HCT116 (cell line): ENCODE results near the gene MAPKAP1. TPM values are rescaled to one million over a fixed set of nuclear protein-coding genes. Genes with fewer than 3 reads are reported as not detected.

Experiments used
- ATAC-seq: fragments of 200-7000 bp; cut with Tn5 transposase; 2 replicates; pipeline ENCODE4 v1.9.1; 2020; ENCODE audit warnings: mild to moderate bottlenecking, moderate library complexity
- BruUV-seq: library from RNA; stranded (reverse); fragments of 400-500 nt; replicated peaks from 2 replicates; lab custom pipeline; 2021; lab: Mats Ljungman, UMichigan
- CTCF ChIA-PET: fragments of 300-600 bp; sonication (Branson Sonifier 250); formaldehyde crosslinking; loops from one replicate; lab custom pipeline; 2021; ENCODE audit warnings: antibody characterized with exemption; lab: Charles Lee
- POLR2A ChIA-PET: fragments of 300-600, 350-600 bp; sonication (Branson Sonifier 250); formaldehyde crosslinking; loops from one replicate; lab custom pipeline; 2021; ENCODE audit warnings: antibody characterized with exemption; lab: Charles Lee
- RAD21 ChIA-PET, 2 experiments: fragments of 300-600 bp; sonication (Branson Sonifier 250); formaldehyde crosslinking; loops; one replicate each; lab custom pipeline; 2023; ENCODE audit warnings: low total read pairs in 2 of 2; ENCODE audit not compliant: uncharacterized antibody in 2 of 2, unreplicated experiment in 2 of 2, low non-redundant PET in 1 of 2; lab: Charles Lee
- DNase-seq: peaks from one replicate; pipeline ENCODE4 v3.0.0-alpha.2; 2010; ENCODE audit warnings: low read depth, low spot score
- H2AFZ ChIP-seq: fragments of 200-600 bp; shearing (Covaris generic), sonication (generic); 2 replicates; pipeline ENCODE4 v1.6.1; 2017; ENCODE audit warnings: low read depth, mixed run types, mixed read lengths, antibody characterized with exemption, low read length; ENCODE audit not compliant: poor library complexity, severe bottlenecking
- H3K27ac ChIP-seq: 2 replicates; pipeline ENCODE4 v1.5.1; 2012; ENCODE audit warnings: low read depth, low read length
- H3K27me3 ChIP-seq: fragments of 200-600 bp; sonication (generic); 2 replicates; pipeline ENCODE4 v1.6.1; 2016; ENCODE audit warnings: mixed run types, low read length, mixed read lengths; ENCODE audit not compliant: insufficient read depth
- H3K36me3 ChIP-seq, 2 experiments: fragments of 200-500 bp in 1 of 2; fragments of 200-600 bp in 1 of 2; sonication (Bioruptor generic) in 1 of 2; sonication (generic) in 1 of 2; 2 replicates each; pipeline versions ENCODE4 v1.5.1 to v1.6.1; 2014 to 2016; ENCODE audit warnings: low read length in 2 of 2, inconsistent platforms in 1 of 2, mixed read lengths in 1 of 2, mixed run types in 1 of 2; ENCODE audit not compliant: insufficient read depth in 2 of 2, control insufficient read depth in 1 of 2
- H3K4me1 ChIP-seq, 2 experiments: fragments of 200-600 bp in 1 of 2; sonication (generic) in 1 of 2; 2 replicates each; pipeline versions ENCODE4 v1.5.1 to v1.6.1; 2012 to 2017; ENCODE audit warnings: low read length in 2 of 2, inconsistent platforms in 1 of 2, mild to moderate bottlenecking in 1 of 2, mixed read lengths in 1 of 2, mixed run types in 1 of 2, moderate library complexity in 1 of 2; ENCODE audit not compliant: insufficient read depth in 2 of 2, control insufficient read depth in 1 of 2
- H3K4me2 ChIP-seq: fragments of 200-600 bp; sonication (generic); 2 replicates; pipeline ENCODE4 v1.6.1; 2017; ENCODE audit warnings: mixed run types, low read length, mixed read lengths
- H3K4me3 ChIP-seq, 2 experiments: fragments of 200-600 bp in 1 of 2; sonication (generic) in 1 of 2; replicated peaks in 1 of 2; 2 replicates each; pipeline ENCODE4 v1.5.1; 2011 to 2016; ENCODE audit warnings: low read length in 2 of 2, control low read depth in 1 of 2, low read depth in 1 of 2, mild to moderate bottlenecking in 1 of 2, mixed read lengths in 1 of 2, mixed run types in 1 of 2
- H3K79me2 ChIP-seq: fragments of 200-600 bp; sonication (generic); 2 replicates; pipeline ENCODE4 v1.6.1; 2017; ENCODE audit warnings: mild to moderate bottlenecking, mixed run types, low read length, moderate library complexity, mixed read lengths; ENCODE audit not compliant: insufficient read depth
- H3K9ac ChIP-seq: fragments of 200-600 bp; sonication (generic); 2 replicates; pipeline ENCODE4 v1.6.1; 2016; ENCODE audit warnings: low read length, mixed read lengths
- H3K9me2 ChIP-seq: fragments of 200-600 bp; sonication (generic), shearing (Covaris generic); 2 replicates; pipeline ENCODE4 v1.6.1; 2017; ENCODE audit warnings: mixed run types, mild to moderate bottlenecking, moderate library complexity; ENCODE audit not compliant: insufficient read depth
- H3K9me3 ChIP-seq, 2 experiments: fragments of 200-500 bp in 1 of 2; fragments of 200-600 bp in 1 of 2; sonication (Bioruptor generic) in 1 of 2; sonication (generic) in 1 of 2; 2 replicates each; pipeline ENCODE4 v1.6.1; 2014 to 2017; ENCODE audit warnings: low read length in 2 of 2, mixed read lengths in 2 of 2, inconsistent platforms in 1 of 2, low read depth in 1 of 2, mild to moderate bottlenecking in 1 of 2, mixed run types in 1 of 2, moderate library complexity in 1 of 2; ENCODE audit not compliant: control insufficient read depth in 1 of 2, insufficient read depth in 1 of 2
- H4K20me1 ChIP-seq: fragments of 200-600 bp; sonication (generic), shearing (Covaris generic); 2 replicates; pipeline ENCODE4 v1.6.1; 2017; ENCODE audit warnings: mixed run types, mild to moderate bottlenecking, moderate library complexity; ENCODE audit not compliant: insufficient read depth
- ATF3 ChIP-seq: IDR thresholded peaks from 2 replicates; pipeline ENCODE4 v1.6.1; 2012
- CEBPB ChIP-seq: IDR thresholded peaks from 2 replicates; pipeline ENCODE4 v1.6.1; 2012; ENCODE audit warnings: low read depth
- CTCF ChIP-seq, 3 experiments: fragments of 200-600 bp in 1 of 3; sonication (generic) in 1 of 3; IDR thresholded peaks in 2 of 3; conservative IDR thresholded peaks in 1 of 3; 2 replicates each; pipeline ENCODE4 v1.5.1; 2012 to 2017; ENCODE audit warnings: low read depth in 2 of 3, low read length in 2 of 3, antibody characterized with exemption in 1 of 3, borderline replicate concordance in 1 of 3, control low read depth in 1 of 3, mild to moderate bottlenecking in 1 of 3, mixed read lengths in 1 of 3, mixed run types in 1 of 3, moderate library complexity in 1 of 3; ENCODE audit not compliant: insufficient read depth in 1 of 3
- ELF1 ChIP-seq: IDR thresholded peaks from 2 replicates; pipeline ENCODE4 v1.6.1; 2012; ENCODE audit warnings: low read depth, borderline replicate concordance
- EZH2phosphoT487 ChIP-seq: fragments of 200-600 bp; IDR thresholded peaks from 2 replicates; pipeline ENCODE4 v1.6.1; 2018; ENCODE audit warnings: antibody characterized with exemption, borderline replicate concordance
- FOSL1 ChIP-seq: IDR thresholded peaks from 2 replicates; pipeline ENCODE4 v1.6.1; 2012; ENCODE audit warnings: low read depth
- JUND ChIP-seq: IDR thresholded peaks from 2 replicates; pipeline ENCODE4 v1.6.1; 2012
- MAX ChIP-seq: IDR thresholded peaks from 2 replicates; pipeline ENCODE4 v1.6.1; 2012
- POLR2A ChIP-seq: IDR thresholded peaks from 2 replicates; pipeline ENCODE4 v1.7.0; 2011; ENCODE audit warnings: borderline replicate concordance; ENCODE audit not compliant: insufficient read depth, insufficient read length; ENCODE audit errors: extremely low read depth
- POLR2AphosphoS5 ChIP-seq: IDR thresholded peaks from 2 replicates; pipeline ENCODE4 v1.6.1; 2011; ENCODE audit warnings: mild to moderate bottlenecking, low read depth, low read length, moderate library complexity
- RAD21 ChIP-seq: IDR thresholded peaks from 2 replicates; pipeline ENCODE4 v1.6.1; 2012; ENCODE audit warnings: low read depth, mild to moderate bottlenecking
- REST ChIP-seq: IDR thresholded peaks from 2 replicates; pipeline ENCODE4 v1.6.1; 2012; ENCODE audit warnings: low read depth
- SIN3A ChIP-seq: IDR thresholded peaks from 2 replicates; pipeline ENCODE4 v1.6.1; 2012; ENCODE audit warnings: low read depth
- SRF ChIP-seq: IDR thresholded peaks from 2 replicates; pipeline ENCODE4 v1.6.1; 2012; ENCODE audit warnings: low read depth
- TCF7L2 ChIP-seq: IDR thresholded peaks from 2 replicates; pipeline ENCODE4 v1.7.0; 2011; ENCODE audit warnings: borderline replicate concordance, inconsistent platforms; ENCODE audit not compliant: insufficient read depth, insufficient read length; ENCODE audit errors: extremely low read depth
- ZBTB33 ChIP-seq: IDR thresholded peaks from 2 replicates; pipeline ENCODE4 v1.6.1; 2011; ENCODE audit warnings: mild to moderate bottlenecking, low read length, moderate library complexity; ENCODE audit not compliant: insufficient replicate concordance; ENCODE audit errors: extremely low read depth
- ZFX ChIP-seq: fragments of 450-650 bp; IDR thresholded peaks from 2 replicates; pipeline ENCODE4 v1.6.1; 2017
- intact Hi-C: fragments of 100-400 bp; cut with micrococcal nuclease; formaldehyde crosslinking; loops from 2 replicates; pipeline ENCODE4 v1.10.0; 2022
- total RNA-seq: library from RNA; stranded (reverse); gene quantifications from one replicate; pipeline ENCODE4 v1.2.1, GENCODE V29; 2021; ENCODE audit not compliant: unreplicated experiment

MAPKAP1 gene
- total RNA-seq, 1 experiment from 2014 or later, result 72.5 TPM

GRCh38 chr9:125554726-125555125, 152.3 kb downstream of the MAPKAP1 start:
- no peaks in the 10 kb centered on the region for H3K36me3 ChIP-seq
- H3K4me2 ChIP-seq, result no peak overlapping the region
- H4K20me1 ChIP-seq, result no peaks in the 10 kb centered on the region
- no peak overlapping the region for H2AFZ ChIP-seq
- POLR2A ChIA-PET, result no interaction called here
- no peaks in the 10 kb centered on the region for H3K27me3 ChIP-seq
- H3K4me3 ChIP-seq, result no peak overlapping the region
- no peaks in the 10 kb centered on the region for H3K4me1 ChIP-seq
- no peak overlapping the region for H3K27ac ChIP-seq
- no peak for TF ChIP-seq ELF1
- TF ChIP-seq POLR2A, result no peak
- TF ChIP-seq SRF, result no peak
- TF ChIP-seq CEBPB, result no peak
- TF ChIP-seq ATF3, result no peak
- no peak for TF ChIP-seq MAX
- no peak for TF ChIP-seq FOSL1
- no peak for TF ChIP-seq EZH2phosphoT487
- no peak for TF ChIP-seq SIN3A
- no peak for TF ChIP-seq CTCF (IDR thresholded peaks at IDR 0.05 in 2 of 3, conservative IDR thresholded peaks at IDR 0.05 in 1 of 3; ENCODE audit: borderline replicate concordance in 1 of 3, insufficient read depth in 1 of 3, low read depth in 2 of 3, low read length in 2 of 3)
- no peak for TF ChIP-seq ZFX
- no peak for TF ChIP-seq JUND
- no peak for TF ChIP-seq ZBTB33
- TF ChIP-seq RAD21, result no peak
- no peak for TF ChIP-seq POLR2AphosphoS5
- no peak for TF ChIP-seq TCF7L2
- no peak for TF ChIP-seq REST
- H3K9me3 ChIP-seq, result no peaks in the 10 kb centered on the region
- no peak for DNase-seq
- no peak for ATAC-seq
- RAD21 ChIA-PET, result no interaction called here
- no TSS peak for BruUV-seq
- H3K9me2 ChIP-seq, result no peaks in the 10 kb centered on the region
- no peak overlapping the region for H3K9ac ChIP-seq
- CTCF ChIA-PET, result no interaction called here
- intact Hi-C loops, result no loop called here
- H3K79me2 ChIP-seq, result 0 out of 2 replicates have a peak, but pooled peaks cover 4% of the 10 kb centered on the region
